OCI-LY3 (cell line): Measurements from ENCODE around the gene LAMB3.

ENCODE experiments used
- CTCF ChIP-seq: fragments of 200-600, 300-600 bp; sonication (generic); IDR thresholded peaks from 2 replicates; pipeline ENCODE4 v1.5.1; 2014; ENCODE audit warnings: antibody characterized with exemption, low read length, low read depth
- EZH2phosphoT487 ChIP-seq: fragments of 200-600 bp; shearing (Covaris generic); IDR thresholded peaks from 2 replicates; pipeline ENCODE4 v1.6.1; 2018; ENCODE audit warnings: antibody characterized with exemption, mixed run types, low read depth

DNA sequence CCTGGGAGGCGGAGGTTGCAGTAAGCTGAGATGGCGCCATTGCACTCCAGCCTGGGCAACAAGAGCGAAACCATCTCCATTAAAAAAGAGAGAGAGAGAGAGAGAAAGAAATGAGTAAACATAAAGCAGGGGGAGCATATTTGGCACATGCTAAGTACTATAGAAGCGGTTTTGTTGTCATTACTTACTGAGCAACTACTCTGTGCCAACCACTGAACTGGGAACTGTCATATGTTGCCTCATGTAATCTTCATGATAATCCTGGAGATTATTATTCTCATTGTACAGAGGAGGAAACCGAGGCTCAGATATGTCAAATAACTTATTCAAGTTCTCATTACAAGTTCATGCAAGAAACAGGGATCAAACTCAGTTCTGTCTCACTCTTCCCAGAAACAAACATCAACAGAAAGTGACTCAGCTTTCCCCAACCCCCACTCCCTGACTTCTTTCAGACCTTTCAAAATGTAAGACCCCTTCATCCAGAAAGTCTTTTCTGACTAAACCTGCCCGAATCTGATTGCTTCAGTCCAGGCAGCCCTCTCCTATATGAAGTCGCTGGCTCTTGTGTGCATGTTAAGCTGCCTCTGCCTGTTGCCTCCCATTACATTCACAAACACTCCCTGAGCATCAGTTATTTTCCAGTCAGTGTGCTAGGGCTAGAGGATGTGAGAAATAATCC is 23.5 kb downstream of the LAMB3 start:
- TF ChIP-seq CTCF (no peak), EZH2phosphoT487 (no peak)
